Activated naive CD4-positive, alpha-beta T cell treated with anti-CD3 and anti-CD28 coated beads, Interleukin-2, amount 50 U/mL, for 24 hours (primary cell): ENCODE results near the gene TTC13.

Source experiments
- H3K27ac Mint-ChIP-seq: one replicate; pipeline ENCODE4 v1.8.0; 2021; ENCODE audit warnings: mild to moderate bottlenecking, mixed read lengths
- H3K27me3 Mint-ChIP-seq: one replicate; pipeline ENCODE4 v1.8.0; 2021; ENCODE audit warnings: mixed read lengths
- H3K36me3 Mint-ChIP-seq: one replicate; pipeline ENCODE4 v1.8.0; 2021; ENCODE audit warnings: mixed read lengths
- H3K4me1 Mint-ChIP-seq: one replicate; pipeline ENCODE4 v1.8.0; 2021; ENCODE audit warnings: mixed read lengths
- H3K4me3 Mint-ChIP-seq: one replicate; pipeline ENCODE4 v1.8.0; 2021; ENCODE audit warnings: mild to moderate bottlenecking, mixed read lengths
- H3K9me3 Mint-ChIP-seq: one replicate; pipeline ENCODE4 v1.8.0; 2021; ENCODE audit warnings: mixed read lengths

The TTC13 gene

GRCh38 chr1:230865062-230865817, 113.4 kb downstream of the TTC13 start:
- Mint-ChIP-seq H3K9me3 (no peaks in the 10 kb centered on the region), H3K4me3 (no peak overlapping the region), H3K27ac (no peak overlapping the region), H3K27me3 (peaks cover 8% of the 10 kb centered on the region), H3K4me1 (peaks cover 31% of the 10 kb centered on the region), H3K36me3 (no peaks in the 10 kb centered on the region)

GRCh38 chr1:230864441-230864840, 114.2 kb downstream of the TTC13 start:
- Mint-ChIP-seq H3K9me3 (no peaks in the 10 kb centered on the region), H3K4me1 (peaks cover 31% of the 10 kb centered on the region), H3K4me3 (no peak overlapping the region), H3K36me3 (no peaks in the 10 kb centered on the region), H3K27ac (no peak overlapping the region), H3K27me3 (peaks cover 2% of the 10 kb centered on the region)

GRCh38 chr1:230863449-230863848, 115.2 kb downstream of the TTC13 start:
- Mint-ChIP-seq H3K27me3 (no peaks in the 10 kb centered on the region), H3K27ac (no peak overlapping the region), H3K4me1 (peaks cover 31% of the 10 kb centered on the region), H3K4me3 (no peak overlapping the region), H3K9me3 (no peaks in the 10 kb centered on the region), H3K36me3 (no peaks in the 10 kb centered on the region)

GRCh38 chr1:230861970-230862595, 116.6 kb downstream of the TTC13 start:
- H3K27ac Mint-ChIP-seq: no peak overlapping the region
- no peak overlapping the region for H3K4me3 Mint-ChIP-seq
- H3K9me3 Mint-ChIP-seq: no peaks in the 10 kb centered on the region
- H3K36me3 Mint-ChIP-seq: no peaks in the 10 kb centered on the region
- H3K27me3 Mint-ChIP-seq: no peaks in the 10 kb centered on the region
- peaks cover 25% of the 10 kb centered on the region for H3K4me1 Mint-ChIP-seq

- Mint-ChIP-seq H3K4me3 (no peak overlapping the region), H3K27ac (no peak overlapping the region), H3K9me3 (no peaks in the 10 kb centered on the region), H3K36me3 (no peaks in the 10 kb centered on the region), H3K27me3 (no peaks in the 10 kb centered on the region), H3K4me1 (peaks cover 19% of the 10 kb centered on the region)
These were observed 117.2 kb downstream of the TTC13 start for GRCh38 chr1:230861489-230861888.

- Mint-ChIP-seq H3K4me3 (no peak overlapping the region), H3K4me1 (peaks cover 17% of the 10 kb centered on the region), H3K27me3 (no peaks in the 10 kb centered on the region), H3K36me3 (no peaks in the 10 kb centered on the region), H3K9me3 (no peaks in the 10 kb centered on the region), H3K27ac (no peak overlapping the region)
These were observed 117.9 kb downstream of the TTC13 start for GRCh38 chr1:230860617-230861384.

- no peak overlapping the region for H3K4me3 Mint-ChIP-seq
- peaks cover 15% of the 10 kb centered on the region for H3K4me1 Mint-ChIP-seq
- no peaks in the 10 kb centered on the region for H3K9me3 Mint-ChIP-seq
- H3K36me3 Mint-ChIP-seq: no peaks in the 10 kb centered on the region
- no peaks in the 10 kb centered on the region for H3K27me3 Mint-ChIP-seq
- H3K27ac Mint-ChIP-seq: no peak overlapping the region
These were observed 119.5 kb downstream of the TTC13 start for GRCh38 chr1:230858918-230859729.

GRCh38 chr1:230858236-230858820, 120.3 kb downstream of the TTC13 start:
- no peak overlapping the region for H3K4me3 Mint-ChIP-seq
- H3K36me3 Mint-ChIP-seq: peaks cover 2% of the 10 kb centered on the region
- peaks cover 10% of the 10 kb centered on the region for H3K4me1 Mint-ChIP-seq
- no peaks in the 10 kb centered on the region for H3K9me3 Mint-ChIP-seq
- H3K27me3 Mint-ChIP-seq: no peaks in the 10 kb centered on the region
- H3K27ac Mint-ChIP-seq: no peak overlapping the region

GRCh38 chr1:230857822-230858221, 120.8 kb downstream of the TTC13 start:
- H3K9me3 Mint-ChIP-seq: no peaks in the 10 kb centered on the region
- no peaks in the 10 kb centered on the region for H3K27me3 Mint-ChIP-seq
- peaks cover 5% of the 10 kb centered on the region for H3K4me1 Mint-ChIP-seq
- H3K36me3 Mint-ChIP-seq: peaks cover 5% of the 10 kb centered on the region
- no peak overlapping the region for H3K27ac Mint-ChIP-seq
- no peak overlapping the region for H3K4me3 Mint-ChIP-seq

GRCh38 chr1:230857077-230857476, 121.6 kb downstream of the TTC13 start:
- H3K36me3 Mint-ChIP-seq: peaks cover 9% of the 10 kb centered on the region
- H3K9me3 Mint-ChIP-seq: no peaks in the 10 kb centered on the region
- no peaks in the 10 kb centered on the region for H3K4me1 Mint-ChIP-seq
- H3K4me3 Mint-ChIP-seq: no peak overlapping the region
- H3K27ac Mint-ChIP-seq: no peak overlapping the region
- H3K27me3 Mint-ChIP-seq: no peaks in the 10 kb centered on the region
